Mucosa of descending colon (tissue), 3 donors: ENCODE measurements around the gene AGAP1. TPM values are rescaled to one million over a fixed set of nuclear protein-coding genes. Genes with fewer than 3 reads are reported as not detected.

Experiments used
- ATAC-seq: fragments of 200-7000 bp; cut with Tn5 transposase; one replicate; pipeline ENCODE4 v1.9.1; 2020; ENCODE audit warnings: mild to moderate bottlenecking, moderate library complexity
- DNase-seq, 3 donors: peaks; one replicate each; pipeline ENCODE4 v3.0.0-alpha.2; 2020
- H3K36me3 ChIP-seq: fragments of 200-600 bp; one replicate; pipeline ENCODE4 v1.8.0; 2021; ENCODE audit warnings: low read depth, mild to moderate bottlenecking
- H3K4me1 ChIP-seq: fragments of 200-600 bp; one replicate; pipeline ENCODE4 v1.8.0; 2021; ENCODE audit warnings: low read depth, mild to moderate bottlenecking
- H3K4me3 ChIP-seq: fragments of 200-600 bp; one replicate; pipeline ENCODE4 v1.8.0; 2021; ENCODE audit warnings: mild to moderate bottlenecking
- H3K9me3 ChIP-seq: fragments of 200-600 bp; one replicate; pipeline ENCODE4 v1.8.0; 2021; ENCODE audit warnings: mild to moderate bottlenecking
- CTCF ChIP-seq: fragments of 200-600 bp; IDR thresholded peaks from one replicate; pipeline ENCODE4 v1.8.0; 2022; ENCODE audit warnings: antibody characterized with exemption, mild to moderate bottlenecking
- intact Hi-C, 2 donors: fragments of 100-400 bp; cut with DNase I in 1 of 2; cut with micrococcal nuclease in 1 of 2; formaldehyde crosslinking; loops; one replicate each; pipeline versions ENCODE4 v1.11.0 to v1.11.1; 2022; cut with DNase I, micrococcal nuclease
- total RNA-seq, 3 donors: library from RNA; stranded (reverse); fragmentation: NEBNext Ultra II Directional in 2 of 3; extraction: Animal tissue kit (Norgen Biotek cat#: 25700) in 2 of 3; gene quantifications; one replicate each; pipeline versions ENCODE4 v1.2.1 to v1.2.4, GENCODE V29; 2021 to 2023
- donor health status: DM: no; HTN: no; CAD: no; lungs with moderate emphysema.
- donor health status: DM: no; HTN: no; CAD: no.
- donor health status: DM: no; HTN: yes; CAD: no.

Gene AGAP1
- total RNA-seq, 3 donors from 2014 or later = 68.1 to 112 (median 88.9) TPM

- intact Hi-C loops = no loop called here
- Histone ChIP-seq H3K9me3 (no peaks in the 10 kb centered on the region), H3K4me1 (no peaks in the 10 kb centered on the region), H3K4me3 (no peak overlapping the region), H3K36me3 (no peaks in the 10 kb centered on the region)
- ATAC-seq (no peak), DNase-seq (no peak)
- TF ChIP-seq CTCF = no peak
These were observed 44.3 kb upstream of the AGAP1 start for GRCh38 chr2:235449568-235449967.

- intact Hi-C loops = no loop called here
- no peak overlapping the region for H3K4me3 ChIP-seq
- H3K9me3 ChIP-seq = no peaks in the 10 kb centered on the region
- ATAC-seq (no peak), DNase-seq (no peak)
- H3K36me3 ChIP-seq = no peaks in the 10 kb centered on the region
- H3K4me1 ChIP-seq = no peaks in the 10 kb centered on the region
- TF ChIP-seq CTCF = no peak
These were observed 40.2 kb upstream of the AGAP1 start for GRCh38 chr2:235453605-235454151.

GRCh38 chr2:235458839-235459273, 35.0 kb upstream of the AGAP1 start:
- ATAC-seq = peak; percentile 27
- no peak for TF ChIP-seq CTCF
- DNase-seq = peak in 2 of 3 donors; percentile 45 to 53
- no peaks in the 10 kb centered on the region for H3K4me1 ChIP-seq
- H3K36me3 ChIP-seq = no peaks in the 10 kb centered on the region
- H3K9me3 ChIP-seq = no peaks in the 10 kb centered on the region
- intact Hi-C loops = no loop called here
- no peak overlapping the region for H3K4me3 ChIP-seq

- no peak for TF ChIP-seq CTCF
- no peak for ATAC-seq
- intact Hi-C loops = no loop called here
These were observed 33.2 kb upstream of the AGAP1 start for GRCh38 chr2:235460548-235461047.

GRCh38 chr2:235461763-235462414, 32.0 kb upstream of the AGAP1 start:
- Histone ChIP-seq H3K9me3 (no peaks in the 10 kb centered on the region), H3K4me3 (no peak overlapping the region), H3K36me3 (no peaks in the 10 kb centered on the region), H3K4me1 (no peaks in the 10 kb centered on the region)
- DNase-seq (no peak), ATAC-seq (no peak)
- intact Hi-C loops = no loop called here
- no peak for TF ChIP-seq CTCF

More at GRCh38 chr2:235460548-235461047, 33.2 kb upstream of the AGAP1 start:
- no peak for DNase-seq
- Histone ChIP-seq H3K9me3 (no peaks in the 10 kb centered on the region), H3K36me3 (no peaks in the 10 kb centered on the region), H3K4me3 (no peak overlapping the region), H3K4me1 (no peaks in the 10 kb centered on the region)
